GM12878 (cell line): ENCODE measurements around the gene CSNK1G1. TPM values are rescaled to one million over a fixed set of nuclear protein-coding genes. Genes with fewer than 3 reads are reported as not detected.

ENCODE experiments used
- ATAC-seq: fragments of 200-7000 bp; cut with Tn5 transposase; 3 replicates; pipeline ENCODE4 v1.9.1; 2020; ENCODE audit warnings: mild to moderate bottlenecking, moderate library complexity
- BruUV-seq: library from RNA; stranded (reverse); fragments of 400-500 nt; replicated peaks from 2 replicates; lab custom pipeline; 2021; lab: Mats Ljungman, UMichigan
- CTCF ChIA-PET: fragments of 300-600 bp; sonication (Branson Sonifier 250); formaldehyde crosslinking; extraction: SDS; loops from one replicate; lab custom pipeline; 2021; ENCODE audit warnings: inconsistent platforms; lab: Yijun Ruan, JAX
- POLR2A ChIA-PET: fragments of 350-600 bp; formaldehyde crosslinking; extraction: SDS; loops from one replicate; lab custom pipeline; 2021; ENCODE audit warnings: inconsistent platforms; lab: Charles Lee
- RAD21 ChIA-PET: fragments of 300-600 bp; sonication (Branson Sonifier 250); formaldehyde crosslinking; loops from one replicate; lab custom pipeline; 2023; ENCODE audit warnings: antibody characterized with exemption; ENCODE audit not compliant: unreplicated experiment; lab: Charles Lee
- SMC1A ChIA-PET: fragments of 300-600 bp; sonication (Branson Sonifier 250); formaldehyde crosslinking; loops from one replicate; lab custom pipeline; 2023; ENCODE audit not compliant: unreplicated experiment, uncharacterized antibody; lab: Charles Lee
- DNase-seq: peaks from one replicate; pipeline ENCODE4 v3.0.0-alpha.2; 2011; ENCODE audit warnings: low read depth, low spot score
- FAIRE-seq: peaks from 3 replicates; lab custom pipeline; 2011; peaks lifted over from hg19 to GRCh38; lab: Jason Lieb, UNC
- H2AFZ ChIP-seq: 2 replicates; pipeline ENCODE4 v1.6.0; 2011; ENCODE audit warnings: low read depth, low read length, control low read depth; ENCODE audit not compliant: control insufficient read depth
- H3K27ac ChIP-seq: 2 replicates; pipeline ENCODE4 v1.5.1; 2011; ENCODE audit warnings: control low read depth; ENCODE audit not compliant: control insufficient read depth, insufficient read depth
- H3K27me3 ChIP-seq, 2 experiments: replicated peaks in 1 of 2; 2 replicates each; pipeline versions ENCODE4 v1.6.0 to v1.6.1; 2011; ENCODE audit warnings: low read length in 1 of 2; ENCODE audit not compliant: control insufficient read depth in 2 of 2, insufficient read depth in 2 of 2
- H3K36me3 ChIP-seq, 2 experiments: 2 replicates each; pipeline ENCODE4 v1.5.1; 2011; ENCODE audit warnings: low read length in 1 of 2; ENCODE audit not compliant: control insufficient read depth in 2 of 2, insufficient read depth in 2 of 2
- H3K4me1 ChIP-seq: 2 replicates; pipeline ENCODE4 v1.6.1; 2011; ENCODE audit warnings: mild to moderate bottlenecking, low read length, moderate library complexity, mixed read lengths; ENCODE audit not compliant: control insufficient read depth, insufficient read depth
- H3K4me2 ChIP-seq: 2 replicates; pipeline ENCODE4 v1.6.0; 2011; ENCODE audit warnings: control low read depth; ENCODE audit not compliant: control insufficient read depth, insufficient read depth
- H3K4me3 ChIP-seq: fragments of 200-600 bp; sonication (generic); 2 replicates; pipeline ENCODE4 v1.5.1; 2016
- H3K79me2 ChIP-seq: 2 replicates; pipeline ENCODE4 v1.6.0; 2011; ENCODE audit warnings: low read length; ENCODE audit not compliant: control insufficient read depth, insufficient read depth
- H3K9ac ChIP-seq: 2 replicates; pipeline ENCODE4 v1.8.0; 2011; ENCODE audit warnings: low read length, control low read depth, mixed read lengths; ENCODE audit not compliant: control insufficient read depth, insufficient read depth
- H3K9me3 ChIP-seq: replicated peaks from 3 replicates; pipeline ENCODE4 v1.5.1; 2011; ENCODE audit warnings: mild to moderate bottlenecking, low read length; ENCODE audit not compliant: control insufficient read depth, insufficient read depth
- H4K20me1 ChIP-seq: 2 replicates; pipeline ENCODE4 v1.6.0; 2011; ENCODE audit not compliant: control insufficient read depth, insufficient read depth
- BHLHE40 ChIP-seq, 2 experiments: fragments of 450-650 bp in 1 of 2; IDR thresholded peaks; 2 replicates each; pipeline ENCODE4 v1.6.1; 2011 to 2017; ENCODE audit warnings: low read depth in 2 of 2, borderline replicate concordance in 1 of 2, improper control_type of control experiment in 1 of 2, low read length in 1 of 2, mild to moderate bottlenecking in 1 of 2
- DPF2 ChIP-seq: fragments of 450-650 bp; IDR thresholded peaks from 2 replicates; pipeline ENCODE4 v1.6.1; 2017; ENCODE audit warnings: mild to moderate bottlenecking
- FOXK2 ChIP-seq: fragments of 450-650 bp; IDR thresholded peaks from 2 replicates; pipeline ENCODE4 v1.6.1; 2017; ENCODE audit warnings: mild to moderate bottlenecking, moderate library complexity
- HCFC1 ChIP-seq: fragments of 150-350 bp; IDR thresholded peaks from 2 replicates; pipeline ENCODE4 v1.6.1; 2014; ENCODE audit warnings: low read length
- IKZF2 ChIP-seq, 2 experiments: fragments of 450-650 bp; IDR thresholded peaks; 2 replicates each; pipeline ENCODE4 v1.6.1; 2017; ENCODE audit warnings: mild to moderate bottlenecking in 2 of 2, moderate library complexity in 2 of 2
- NBN ChIP-seq: fragments of 450-650 bp; IDR thresholded peaks from 2 replicates; pipeline ENCODE4 v1.6.1; 2016
- NFYB ChIP-seq: IDR thresholded peaks from 2 replicates; pipeline ENCODE4 v1.6.1; 2011; ENCODE audit warnings: low read depth, mild to moderate bottlenecking, low read length, improper control_type of control experiment, moderate library complexity; ENCODE audit not compliant: insufficient read depth
- POLR2AphosphoS2 ChIP-seq: IDR thresholded peaks from 2 replicates; pipeline ENCODE4 v1.6.1; 2011; ENCODE audit warnings: low read depth, mild to moderate bottlenecking, low read length, improper control_type of control experiment, moderate library complexity
- RAD51 ChIP-seq: fragments of 450-650 bp; IDR thresholded peaks from 2 replicates; pipeline ENCODE4 v1.6.1; 2016; ENCODE audit warnings: moderate library complexity, mild to moderate bottlenecking, inconsistent platforms
- SIX5 ChIP-seq: IDR thresholded peaks from 2 replicates; pipeline ENCODE4 v1.6.1; 2011; ENCODE audit warnings: mild to moderate bottlenecking, low read depth, low read length, moderate library complexity; ENCODE audit not compliant: severe bottlenecking
- SREBF2 ChIP-seq: IDR thresholded peaks from 2 replicates; pipeline ENCODE4 v1.6.1; 2012; ENCODE audit warnings: mild to moderate bottlenecking, low read length
- ZNF622 ChIP-seq: fragments of 450-650 bp; IDR thresholded peaks from 2 replicates; pipeline ENCODE4 v1.6.1; 2017; ENCODE audit warnings: mild to moderate bottlenecking, inconsistent platforms
- WGBS: methylation state at CpG from one replicate; pipeline ENCODE4 v1.1.6; 2016; ENCODE audit warnings: low lambda C conversion rate; ENCODE audit not compliant: insufficient replicate concordance, insufficient coverage; ENCODE audit errors: missing lambda C conversion rate; 5-methylcytosine and 5-hydroxymethylcytosine counted together
- in situ Hi-C: fragments of 300-500 bp; cut with MboI; formaldehyde crosslinking; loops from 9 replicates; pipeline ENCODE4 v1.14.3; 2018; ENCODE audit warnings: mixed read lengths
- intact Hi-C: fragments of 100-400 bp; cut with micrococcal nuclease; formaldehyde crosslinking; loops from one replicate; pipeline ENCODE4 v1.14.2; 2022; ENCODE audit not compliant: unreplicated experiment
- polyA plus RNA-seq, 11 experiments: library from polyadenylated mRNA; depleted of rRNA in 4 of 11; unstranded in 6 of 11; stranded (reverse) in 5 of 11; fragments of >200 nt; fragmentation: Nextera tagmentation in 4 of 11; fragmentation: Illumina TruSeq in 1 of 11; extraction: Ambion mirVana in 4 of 11; extraction: Trizol in 1 of 11; gene quantifications; 1 replicate in 1 of 11; 2 replicates in 10 of 11; pipeline versions ENCODE4 v1.2.1 to v1.2.3, GENCODE V29; 2011 to 2016; ENCODE audit warnings: inconsistent platforms in 2 of 11, missing spikeins in 2 of 11, low read depth in 1 of 11
- total RNA-seq, 4 experiments: library from RNA; depleted of rRNA in 3 of 4; stranded (reverse); fragments of >200 nt in 3 of 4; fragmentation: Illumina TruSeq in 1 of 4; extraction: Trizol in 1 of 4; gene quantifications; 2 replicates each; pipeline versions ENCODE4 v1.2.1 to v1.2.3, GENCODE V29; 2013 to 2021
- TF ChIP-seq, protein P1 (sequence below): fragments of 450-650 bp; IDR thresholded peaks from 2 replicates; pipeline ENCODE4 v1.6.1; 2017; ENCODE audit warnings: antibody characterized with exemption, mild to moderate bottlenecking, moderate library complexity

The CSNK1G1 gene
- total and polyA plus RNA-seq, 10 of the 15 experiments (the other 5 are each of a cell fraction or from before 2014, with no cell fraction given): 6.1 to 23.4 (median 15.3) TPM

DNA sequence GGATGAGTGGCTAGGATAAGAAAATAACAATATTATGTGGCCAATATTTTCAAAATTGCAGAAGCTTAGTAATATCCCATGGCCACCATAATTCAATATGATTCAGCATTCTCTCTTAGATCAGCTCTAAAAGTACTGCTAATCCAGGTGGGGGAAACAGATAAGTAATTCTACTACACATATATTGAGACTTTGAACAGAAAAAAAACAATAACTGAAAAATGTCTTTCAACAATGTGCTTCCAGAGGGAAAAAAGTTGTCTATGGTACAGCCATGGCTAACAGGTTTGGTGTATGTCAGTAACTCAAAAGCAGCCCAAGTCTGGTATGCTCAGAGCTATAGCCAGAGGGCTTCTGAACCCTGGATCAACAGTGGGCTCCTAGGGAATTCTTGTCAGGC lies 150.8 kb downstream of the CSNK1G1 start:
- ATAC-seq (no peak), DNase-seq (no peak), FAIRE-seq (no peak)
- ChIA-PET POLR2A (no interaction called here), SMC1A (interaction anchor here (0.9 kb wide), 1 partner anchor 222 kb away, joined by 3 read pairs; no protein-coding TSS in a partner anchor), CTCF (interaction anchor here (0.9 to 1.6 kb wide), 4 partner anchors 26 to 523 kb away, joined by 3 to 5 read pairs (median 3); no protein-coding TSS in a partner anchor), RAD21 (no interaction called here)
- Histone ChIP-seq H3K9me3 (no peaks in the 10 kb centered on the region), H3K79me2 (no peaks in the 10 kb centered on the region), H3K36me3 (peaks cover 3 to 10% of the 10 kb centered on the region in 2 experiments; a peak in 3 of 4 replicates), H3K4me1 (no peaks in the 10 kb centered on the region), H4K20me1 (no peaks in the 10 kb centered on the region), H3K4me2 (no peak overlapping the region), H2AFZ (no peak overlapping the region), H3K4me3 (no peak overlapping the region), H3K9ac (no peak overlapping the region), H3K27me3 (no peaks in the 10 kb centered on the region), H3K27ac (no peak overlapping the region)
- in situ Hi-C loops (loop anchor here (25.0 kb wide), 1 partner anchor 457 kb away; no protein-coding TSS in a partner anchor), intact Hi-C loops (loop anchor here (5.0 to 10.0 kb wide), 3 partner anchors 450 to 522 kb away; no protein-coding TSS in a partner anchor)
- no TSS peak for BruUV-seq
- TF ChIP-seq DPF2: no peak
- no peak for TF ChIP-seq NFYB
- no peak for TF ChIP-seq POLR2AphosphoS2
- no peak for TF ChIP-seq SIX5
- TF ChIP-seq ZNF622: no peak
- TF ChIP-seq NBN: no peak

DNA sequence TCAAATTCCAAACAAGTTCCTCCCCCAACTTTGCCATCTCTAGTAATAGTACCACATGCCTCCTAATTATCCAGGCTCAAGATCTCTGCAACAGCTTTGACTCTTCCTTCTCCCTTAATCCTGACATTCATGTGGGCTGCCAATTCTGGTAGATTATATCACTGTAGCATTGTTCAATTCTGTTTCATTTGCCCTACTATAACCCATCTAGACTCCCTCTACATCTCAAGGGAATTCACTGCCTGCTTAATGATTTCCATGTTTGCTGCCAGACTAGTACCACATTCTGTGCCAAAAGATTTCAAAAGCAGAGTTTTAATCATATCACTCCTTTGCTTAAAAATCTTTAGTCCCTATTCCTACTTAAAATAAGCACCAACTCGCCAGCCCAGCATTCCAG lies 158.5 kb downstream of the CSNK1G1 start:
- H3K9ac ChIP-seq: no peak overlapping the region
- in situ Hi-C loops: no loop called here
- FAIRE-seq (no peak), DNase-seq (no peak), ATAC-seq (no peak)
- ChIA-PET SMC1A (interaction anchor here (2.0 kb wide), 1 partner anchor 10 kb away, joined by 5 read pairs; no protein-coding TSS in a partner anchor), RAD21 (no interaction called here), CTCF (no interaction called here), POLR2A (interaction anchor here (0.5 to 0.7 kb wide), 3 partner anchors 158 to 608 kb away, joined by 4 to 6 read pairs (median 5); no protein-coding TSS in a partner anchor)
- H4K20me1 ChIP-seq: no peaks in the 10 kb centered on the region
- WGBS: 100% methylated on average over 1 of the region's 1 CpG
- no peaks in the 10 kb centered on the region for H3K4me1 ChIP-seq
- intact Hi-C loops: no loop called here
- no peaks in the 10 kb centered on the region for H3K79me2 ChIP-seq
- H3K27me3 ChIP-seq: no peaks in the 10 kb centered on the region
- H3K4me3 ChIP-seq: no peak overlapping the region
- H3K27ac ChIP-seq: no peak overlapping the region
- no peaks in the 10 kb centered on the region for H3K9me3 ChIP-seq
- peaks cover 1 to 11% of the 10 kb centered on the region in 2 experiments; a peak in 3 of 4 replicates for H3K36me3 ChIP-seq
- BruUV-seq: no TSS peak
- TF ChIP-seq IKZF2 (IDR thresholded peaks at IDR 0.05) (no peak), SREBF2 (no peak), HCFC1 (no peak), BHLHE40 (IDR thresholded peaks at IDR 0.05; ENCODE audit: borderline replicate concordance in 1 of 2, low read depth in 2 of 2, low read length in 1 of 2) (no peak), RAD51 (no peak), FOXK2 (no peak)
- TF ChIP-seq, protein P1, sequence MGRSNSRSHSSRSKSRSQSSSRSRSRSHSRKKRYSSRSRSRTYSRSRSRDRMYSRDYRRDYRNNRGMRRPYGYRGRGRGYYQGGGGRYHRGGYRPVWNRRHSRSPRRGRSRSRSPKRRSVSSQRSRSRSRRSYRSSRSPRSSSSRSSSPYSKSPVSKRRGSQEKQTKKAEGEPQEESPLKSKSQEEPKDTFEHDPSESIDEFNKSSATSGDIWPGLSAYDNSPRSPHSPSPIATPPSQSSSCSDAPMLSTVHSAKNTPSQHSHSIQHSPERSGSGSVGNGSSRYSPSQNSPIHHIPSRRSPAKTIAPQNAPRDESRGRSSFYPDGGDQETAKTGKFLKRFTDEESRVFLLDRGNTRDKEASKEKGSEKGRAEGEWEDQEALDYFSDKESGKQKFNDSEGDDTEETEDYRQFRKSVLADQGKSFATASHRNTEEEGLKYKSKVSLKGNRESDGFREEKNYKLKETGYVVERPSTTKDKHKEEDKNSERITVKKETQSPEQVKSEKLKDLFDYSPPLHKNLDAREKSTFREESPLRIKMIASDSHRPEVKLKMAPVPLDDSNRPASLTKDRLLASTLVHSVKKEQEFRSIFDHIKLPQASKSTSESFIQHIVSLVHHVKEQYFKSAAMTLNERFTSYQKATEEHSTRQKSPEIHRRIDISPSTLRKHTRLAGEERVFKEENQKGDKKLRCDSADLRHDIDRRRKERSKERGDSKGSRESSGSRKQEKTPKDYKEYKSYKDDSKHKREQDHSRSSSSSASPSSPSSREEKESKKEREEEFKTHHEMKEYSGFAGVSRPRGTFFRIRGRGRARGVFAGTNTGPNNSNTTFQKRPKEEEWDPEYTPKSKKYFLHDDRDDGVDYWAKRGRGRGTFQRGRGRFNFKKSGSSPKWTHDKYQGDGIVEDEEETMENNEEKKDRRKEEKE: no peak
- H3K4me2 ChIP-seq: no peak overlapping the region
- H2AFZ ChIP-seq: no peak overlapping the region
